HG02623 (cell line): ENCODE measurements around the gene NTHL1.

Experiments
- ATAC-seq: cut with Tn5 transposase; IDR thresholded peaks from one replicate; pipeline ENCODE4 v1.9.1; 2021; ENCODE audit warnings: moderate library complexity; ENCODE audit not compliant: unreplicated experiment

NTHL1 gene

GRCh38 chr16:2084895-2085625 lies 37.4 kb upstream of the NTHL1 start:
- no peak for ATAC-seq

GRCh38 chr16:2083876-2084780 lies 36.5 kb upstream of the NTHL1 start:
- no peak for ATAC-seq

- no peak for ATAC-seq
Observed at GRCh38 chr16:2083409-2083808, 35.8 kb upstream of the NTHL1 start.

- ATAC-seq, result no peak
Observed at GRCh38 chr16:2082983-2083364, 35.3 kb upstream of the NTHL1 start.

GRCh38 chr16:2082171-2082982 lies 34.7 kb upstream of the NTHL1 start:
- ATAC-seq, result no peak

- ATAC-seq, result no peak
Observed at GRCh38 chr16:2081201-2082084, 33.8 kb upstream of the NTHL1 start.

GRCh38 chr16:2079991-2080390 lies 32.4 kb upstream of the NTHL1 start:
- no peak for ATAC-seq

GRCh38 chr16:2079311-2079800 lies 31.7 kb upstream of the NTHL1 start:
- no peak for ATAC-seq

- ATAC-seq, result no peak
Observed at GRCh38 chr16:2078691-2079090, 31.1 kb upstream of the NTHL1 start.

- ATAC-seq, result no peak
Observed at GRCh38 chr16:2078096-2078495, 30.5 kb upstream of the NTHL1 start.

GRCh38 chr16:2077696-2078095 lies 30.1 kb upstream of the NTHL1 start:
- no peak for ATAC-seq

GRCh38 chr16:2077016-2077415 lies 29.4 kb upstream of the NTHL1 start:
- no peak for ATAC-seq

- no peak for ATAC-seq
Observed at GRCh38 chr16:2076072-2076865, 28.6 kb upstream of the NTHL1 start.

- no peak for ATAC-seq
Observed at GRCh38 chr16:2075631-2076030, 28.0 kb upstream of the NTHL1 start.

GRCh38 chr16:2074071-2074470 lies 26.4 kb upstream of the NTHL1 start:
- ATAC-seq, result no peak

- ATAC-seq, result no peak
Observed at GRCh38 chr16:2072926-2073325, 25.3 kb upstream of the NTHL1 start.

GRCh38 chr16:2071454-2072202 lies 24.0 kb upstream of the NTHL1 start:
- ATAC-seq, result no peak

- no peak for ATAC-seq
Observed at GRCh38 chr16:2070576-2071453, 23.2 kb upstream of the NTHL1 start.
